ENCODE results near the gene APOD.
"Not testable (repeated sequence)": the region's sequence is repeated elsewhere in the genome, so short reads cannot be mapped to it uniquely, and the experiment has no call there.

DNA sequence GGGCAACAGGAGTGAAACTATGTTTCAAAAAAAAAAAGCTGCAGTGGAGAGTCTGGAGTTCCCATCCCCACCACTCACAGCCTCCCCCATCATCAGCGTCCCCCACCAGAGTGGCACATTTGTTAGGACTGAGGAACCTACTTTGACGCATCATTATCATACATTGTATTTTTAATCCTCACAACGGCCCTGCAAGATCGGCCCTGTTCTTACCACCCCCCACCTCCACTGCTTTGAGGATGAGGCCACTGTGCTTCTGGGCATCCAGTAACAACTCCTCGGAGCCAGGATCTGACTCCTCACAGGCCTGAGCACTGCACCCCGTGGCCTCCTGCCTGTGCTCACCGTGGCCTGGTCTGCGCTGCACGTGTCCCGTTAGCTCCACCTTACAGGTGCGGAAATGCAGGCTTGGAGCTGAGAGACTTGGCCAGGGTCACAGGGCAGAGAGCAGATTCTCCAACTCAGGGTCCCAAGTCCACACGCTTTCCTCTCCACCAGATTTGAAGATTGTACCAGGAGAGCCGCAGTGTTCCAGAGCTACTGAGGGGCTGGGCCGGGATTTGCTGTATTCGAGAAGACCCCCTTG, 32.3 kb upstream of the APOD start:
- TF ChIP-seq, protein P1, sequence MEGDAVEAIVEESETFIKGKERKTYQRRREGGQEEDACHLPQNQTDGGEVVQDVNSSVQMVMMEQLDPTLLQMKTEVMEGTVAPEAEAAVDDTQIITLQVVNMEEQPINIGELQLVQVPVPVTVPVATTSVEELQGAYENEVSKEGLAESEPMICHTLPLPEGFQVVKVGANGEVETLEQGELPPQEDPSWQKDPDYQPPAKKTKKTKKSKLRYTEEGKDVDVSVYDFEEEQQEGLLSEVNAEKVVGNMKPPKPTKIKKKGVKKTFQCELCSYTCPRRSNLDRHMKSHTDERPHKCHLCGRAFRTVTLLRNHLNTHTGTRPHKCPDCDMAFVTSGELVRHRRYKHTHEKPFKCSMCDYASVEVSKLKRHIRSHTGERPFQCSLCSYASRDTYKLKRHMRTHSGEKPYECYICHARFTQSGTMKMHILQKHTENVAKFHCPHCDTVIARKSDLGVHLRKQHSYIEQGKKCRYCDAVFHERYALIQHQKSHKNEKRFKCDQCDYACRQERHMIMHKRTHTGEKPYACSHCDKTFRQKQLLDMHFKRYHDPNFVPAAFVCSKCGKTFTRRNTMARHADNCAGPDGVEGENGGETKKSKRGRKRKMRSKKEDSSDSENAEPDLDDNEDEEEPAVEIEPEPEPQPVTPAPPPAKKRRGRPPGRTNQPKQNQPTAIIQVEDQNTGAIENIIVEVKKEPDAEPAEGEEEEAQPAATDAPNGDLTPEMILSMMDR (IDR thresholded peaks at IDR 0.05; ENCODE audit: insufficient read depth, low read depth, low read length) = not testable (repeated sequence)
- not testable (repeated sequence) for TF ChIP-seq EZH2 (IDR thresholded peaks at IDR 0.05; ENCODE audit: insufficient read depth, low read length)

Data from astrocyte (in vitro differentiated cells and primary cell).